ENCODE results near the gene CRKL.

CRKL gene

DNA sequence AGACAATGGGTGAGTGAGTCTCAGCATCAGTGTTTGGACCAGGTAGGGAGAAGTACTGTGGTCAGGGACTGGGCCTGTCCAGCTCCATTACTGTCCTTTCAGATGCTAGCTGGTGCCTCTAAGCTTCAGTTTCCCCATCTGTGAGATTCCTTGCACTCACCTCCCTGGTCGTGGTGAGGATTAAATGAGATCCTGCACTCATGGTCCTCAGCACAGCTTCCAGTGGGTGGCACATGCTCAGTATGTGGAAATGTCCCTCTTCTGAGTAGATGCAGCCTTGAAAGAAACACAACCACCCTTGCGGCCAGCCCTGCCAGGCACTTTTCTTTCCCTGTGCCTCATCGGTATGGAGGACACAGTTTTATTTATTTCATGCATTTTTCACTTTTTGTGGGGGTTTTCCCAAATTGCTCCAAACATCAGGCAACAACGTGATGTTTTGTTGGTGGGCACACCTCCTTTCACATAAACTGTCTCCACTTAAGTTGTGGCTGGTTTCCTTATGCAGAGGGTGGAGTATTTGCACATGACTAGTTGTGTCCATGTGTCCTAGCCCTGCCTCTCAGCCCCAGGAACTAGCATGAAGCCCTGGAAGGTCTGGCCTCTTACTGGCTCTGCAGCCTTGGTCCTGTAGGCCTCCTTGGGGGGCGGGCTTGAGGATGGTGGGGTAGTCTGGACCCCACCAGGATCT, 66.0 kb downstream of the CRKL start:
- no peak for DNase-seq

DNA sequence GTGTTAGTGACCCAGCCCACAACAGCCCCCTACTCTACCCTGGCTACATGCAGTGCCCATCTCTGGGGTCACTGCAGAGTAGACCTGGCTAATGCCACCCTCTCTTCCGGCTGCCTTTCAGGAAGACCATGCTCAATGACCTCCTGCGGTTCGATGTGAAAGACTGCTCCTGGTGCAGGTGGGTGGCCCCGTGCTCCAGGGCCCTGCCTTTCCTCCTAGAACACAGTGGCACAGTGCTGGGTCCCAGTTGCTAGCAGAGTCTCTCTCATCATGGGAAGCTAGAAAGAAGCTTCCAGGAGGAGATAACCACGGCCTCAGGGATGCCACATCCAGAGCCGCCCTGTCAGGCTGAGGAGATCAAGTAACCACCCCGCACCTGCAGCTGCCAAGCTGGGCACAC, 68.5 kb downstream of the CRKL start:
- no peak for DNase-seq

DNA sequence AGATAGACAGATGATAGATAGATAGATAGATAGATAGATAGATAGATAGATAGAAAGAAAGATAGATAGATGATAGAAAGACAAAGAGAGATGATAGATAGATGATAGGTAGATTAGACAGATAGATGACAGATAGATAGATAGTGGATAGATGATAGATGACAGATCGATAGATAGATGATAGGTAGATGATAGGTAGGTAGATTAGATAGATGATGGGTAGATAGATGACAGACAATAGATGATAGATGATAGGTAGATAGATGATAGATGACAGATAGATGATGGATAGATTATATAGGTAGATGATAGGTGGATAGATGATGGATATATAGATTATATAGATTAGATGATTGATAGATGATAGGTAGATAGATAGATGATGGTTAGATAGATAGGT, 69.2 kb downstream of the CRKL start:
- no peak for DNase-seq

DNA sequence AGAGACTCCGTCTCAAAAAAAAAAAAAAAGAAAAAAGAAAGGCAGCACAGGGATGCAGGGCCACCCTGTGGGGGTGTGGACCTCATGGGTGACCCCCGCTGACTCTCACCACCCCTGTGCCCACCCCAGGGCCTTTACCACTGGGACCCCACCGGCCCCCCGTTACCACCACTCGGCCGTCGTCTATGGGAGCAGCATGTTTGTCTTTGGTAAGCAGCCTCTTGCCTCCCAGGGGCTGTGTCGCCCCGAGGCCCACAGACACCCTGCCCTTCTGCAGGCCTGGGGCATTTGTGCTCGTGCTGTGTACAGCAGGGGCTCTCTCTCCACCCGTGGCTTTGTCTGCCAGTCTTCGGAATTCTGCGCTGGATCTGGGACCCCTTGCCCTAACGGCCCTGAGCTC, 70.2 kb downstream of the CRKL start:
- DNase-seq: no peak

DNA sequence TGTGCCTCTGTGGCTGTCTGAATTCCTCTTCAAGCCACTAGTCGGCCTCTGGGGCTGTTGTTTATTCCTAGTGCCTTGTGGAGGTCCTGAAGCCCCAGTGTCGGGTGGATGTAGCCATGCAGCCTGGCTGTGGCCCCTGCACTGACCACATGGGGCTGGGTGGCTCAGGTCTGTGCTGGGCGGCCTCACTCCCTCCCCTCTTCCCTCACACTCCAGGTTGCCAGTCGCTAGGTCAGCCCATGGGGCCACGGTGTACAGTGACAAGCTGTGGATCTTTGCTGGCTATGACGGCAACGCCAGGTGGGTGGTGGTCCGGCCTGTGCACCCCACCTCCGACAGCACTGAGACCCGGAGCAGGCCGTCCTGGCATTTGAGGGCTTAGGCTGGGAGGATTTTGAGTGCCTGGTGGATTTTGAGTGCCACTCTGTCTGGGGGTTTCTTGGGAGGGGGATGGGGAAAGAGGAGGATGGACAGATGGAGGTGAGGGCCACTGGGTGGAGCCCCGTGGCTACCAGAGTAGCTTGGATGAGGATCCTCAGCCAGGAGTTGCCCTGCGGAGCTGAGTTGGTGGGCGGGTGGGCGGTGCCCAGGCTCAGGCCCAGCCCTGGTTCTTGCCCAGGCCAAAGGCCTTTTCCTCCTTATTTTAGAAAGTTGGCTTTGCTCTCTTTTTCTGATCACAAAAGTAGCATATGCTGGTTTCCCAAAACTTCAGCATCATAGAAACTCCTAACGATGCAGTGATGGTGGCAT, 71.5 kb downstream of the CRKL start:
- DNase-seq: no peak

DNA sequence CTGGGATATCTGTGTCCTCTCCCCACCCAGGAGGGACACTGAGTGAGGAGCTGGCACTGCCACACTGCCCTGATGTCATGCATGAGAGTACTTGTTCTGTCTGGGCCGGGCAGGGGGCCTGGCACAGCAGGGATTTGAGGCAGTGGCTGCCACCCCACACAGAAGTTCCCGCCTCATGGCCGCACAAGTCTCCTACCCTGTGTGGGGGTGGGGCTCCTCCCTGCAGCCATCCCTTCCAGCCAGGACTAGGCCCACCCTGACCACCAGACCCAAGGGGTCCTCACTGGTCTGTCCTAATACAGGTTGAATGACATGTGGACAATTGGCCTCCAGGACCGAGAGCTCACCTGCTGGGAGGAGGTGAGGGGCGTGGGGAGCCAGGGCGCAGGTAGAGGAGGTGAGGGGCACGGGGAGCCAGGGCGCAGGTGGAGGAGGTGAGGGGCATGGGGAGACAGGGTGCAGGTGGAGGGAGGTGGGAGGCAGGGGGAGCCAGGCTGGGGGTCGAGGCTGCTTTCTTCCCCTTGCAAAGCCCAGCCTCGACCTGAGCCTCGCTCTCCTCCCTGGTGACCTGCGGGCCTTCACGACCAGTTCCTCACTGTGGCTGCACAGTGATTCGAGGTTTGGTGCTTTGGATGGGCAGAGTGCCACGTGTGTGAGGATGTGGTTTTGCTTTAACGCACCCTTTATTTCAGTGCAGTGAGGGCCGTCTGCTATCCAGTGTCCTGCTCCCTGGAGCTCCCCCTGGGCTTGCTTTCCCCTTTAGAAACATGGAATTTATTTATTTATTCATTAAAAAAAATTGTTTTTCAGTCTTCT, 72.3 kb downstream of the CRKL start:
- DNase-seq: no peak

DNA sequence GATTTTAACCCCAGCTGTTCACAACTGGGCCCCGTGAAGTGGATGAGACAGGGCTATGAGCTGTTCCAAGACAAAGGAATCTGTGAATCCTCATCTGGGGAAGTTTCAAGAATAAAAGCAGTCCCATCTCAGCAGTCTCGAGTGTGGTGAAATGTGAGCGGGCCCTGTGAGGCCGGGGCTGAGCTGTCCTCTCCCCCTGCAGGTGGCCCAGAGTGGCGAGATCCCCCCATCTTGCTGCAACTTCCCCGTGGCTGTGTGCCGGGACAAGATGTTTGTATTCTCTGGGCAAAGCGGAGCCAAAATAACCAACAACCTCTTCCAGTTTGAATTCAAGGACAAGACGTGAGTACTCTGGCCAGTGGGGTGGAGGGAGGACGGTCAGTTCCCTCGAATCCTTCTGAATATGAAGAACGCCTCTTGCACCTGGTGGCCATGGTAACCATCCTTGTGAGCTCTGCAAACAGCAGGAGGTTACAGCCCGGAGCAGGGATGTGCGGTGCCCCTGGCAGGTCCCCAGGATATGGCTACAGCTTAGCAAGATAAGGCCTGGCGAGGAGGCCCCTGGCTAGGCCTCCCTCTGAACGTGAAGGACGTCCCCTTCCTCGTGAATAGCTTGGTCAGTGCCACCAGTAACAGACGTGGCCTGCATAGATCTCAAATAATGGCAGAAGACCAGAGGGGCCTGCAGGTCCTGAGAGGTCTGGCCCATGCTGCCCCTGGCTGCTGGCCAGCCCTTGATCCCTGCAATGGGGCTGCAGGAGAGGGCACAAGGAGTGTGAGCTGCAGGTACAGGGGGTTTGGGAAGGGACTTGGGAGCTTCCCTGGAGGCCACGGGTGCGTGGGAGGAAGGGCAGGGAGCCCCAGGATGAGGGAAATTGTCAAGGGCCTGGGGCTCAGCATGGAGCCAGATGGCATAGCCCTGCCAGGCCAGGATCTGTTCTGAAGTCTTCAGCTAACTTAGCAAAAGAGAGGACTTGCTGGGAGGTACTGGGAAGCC, 73.3 kb downstream of the CRKL start:
- no peak for DNase-seq

DNA sequence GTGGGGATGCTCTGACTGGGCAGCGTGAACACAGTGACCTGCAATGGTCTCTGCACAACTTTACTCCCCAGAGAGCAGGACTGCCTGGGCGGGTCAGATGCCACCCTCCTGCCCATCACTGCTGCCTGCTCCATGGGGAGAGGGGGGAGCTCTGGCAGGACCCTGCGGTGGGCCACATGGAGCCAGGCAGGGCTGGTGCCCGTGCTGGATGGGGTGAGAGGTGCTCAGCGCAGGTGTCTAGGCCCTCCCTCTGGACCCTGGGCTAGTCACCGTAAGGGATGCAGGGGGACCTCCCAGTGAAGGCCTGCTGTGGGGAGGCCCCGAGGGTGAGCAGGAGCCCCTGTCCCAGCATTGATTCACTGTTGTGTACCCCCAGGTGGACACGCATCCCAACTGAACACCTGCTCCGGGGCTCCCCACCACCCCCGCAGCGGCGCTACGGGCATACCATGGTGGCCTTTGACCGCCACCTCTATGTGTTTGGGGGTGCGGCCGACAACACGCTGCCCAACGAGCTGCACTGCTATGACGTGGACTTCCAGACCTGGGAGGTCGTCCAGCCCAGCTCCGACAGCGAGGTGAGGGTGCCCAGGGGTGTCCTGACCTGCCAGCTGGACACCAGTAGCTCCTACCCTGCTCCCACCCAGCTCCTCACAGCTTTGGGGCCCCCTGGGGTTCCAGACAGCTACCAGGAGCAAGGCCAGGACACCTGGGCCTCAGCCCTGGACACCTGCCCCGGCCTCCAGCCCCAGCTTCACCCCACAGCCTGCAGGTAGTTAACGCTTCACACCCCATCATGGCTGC, 74.2 kb downstream of the CRKL start:
- DNase-seq: no peak

DNA sequence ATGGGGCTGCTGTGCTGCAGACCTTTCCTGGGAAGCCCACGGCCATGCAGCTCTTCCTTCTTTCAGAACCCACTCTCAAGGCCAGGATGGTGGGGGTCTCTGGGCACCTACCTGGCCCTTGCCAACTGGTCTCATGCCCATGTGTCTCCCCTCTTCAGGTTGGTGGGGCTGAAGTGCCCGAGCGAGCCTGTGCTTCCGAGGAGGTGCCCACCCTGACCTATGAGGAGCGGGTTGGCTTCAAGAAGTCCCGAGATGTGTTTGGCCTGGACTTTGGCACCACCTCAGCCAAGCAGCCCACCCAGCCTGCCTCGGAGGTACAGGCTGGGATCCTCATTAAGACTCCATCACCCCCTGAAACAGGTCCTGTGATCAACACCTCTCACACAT, 74.8 kb downstream of the CRKL start:
- DNase-seq: no peak

DNA sequence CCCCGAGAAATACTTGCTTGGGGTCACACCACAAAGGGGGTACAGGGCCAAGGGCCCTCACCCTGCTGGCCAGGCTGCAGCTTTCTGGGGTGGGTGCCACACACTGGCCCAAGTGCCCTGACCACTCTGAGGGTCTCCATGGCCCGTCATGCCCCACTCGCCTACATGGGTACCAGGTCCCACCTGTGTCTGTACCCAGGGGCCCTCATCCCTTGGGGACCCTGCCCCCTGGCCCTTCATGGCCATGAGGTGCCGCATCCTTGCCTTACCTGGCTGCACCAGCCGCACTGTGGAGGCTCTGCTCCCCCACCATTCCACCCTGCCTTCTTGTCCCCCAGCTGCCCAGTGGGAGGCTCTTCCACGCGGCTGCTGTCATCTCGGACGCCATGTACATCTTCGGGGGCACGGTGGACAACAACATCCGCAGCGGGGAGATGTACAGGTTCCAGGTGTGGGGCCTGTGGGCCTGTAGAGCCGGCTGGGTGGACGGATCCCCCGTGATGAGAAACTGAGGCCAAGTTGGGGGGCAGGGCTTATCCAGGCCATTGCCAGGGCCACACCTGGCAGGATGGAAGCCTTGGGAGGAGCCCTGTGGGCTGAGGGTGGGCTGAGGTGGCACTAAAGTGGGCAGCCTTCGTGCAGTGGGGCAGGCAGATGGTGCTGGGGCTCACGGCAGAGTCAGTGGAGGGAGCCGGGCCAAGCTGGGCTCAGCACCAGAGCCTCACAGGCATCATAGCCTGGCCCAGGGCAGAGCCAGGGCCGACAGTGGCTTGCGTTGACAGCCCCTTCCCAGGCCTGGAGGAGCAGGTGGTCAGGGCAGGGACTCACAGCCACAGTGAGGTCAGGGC, 75.5 kb downstream of the CRKL start:
- DNase-seq: no peak

DNA sequence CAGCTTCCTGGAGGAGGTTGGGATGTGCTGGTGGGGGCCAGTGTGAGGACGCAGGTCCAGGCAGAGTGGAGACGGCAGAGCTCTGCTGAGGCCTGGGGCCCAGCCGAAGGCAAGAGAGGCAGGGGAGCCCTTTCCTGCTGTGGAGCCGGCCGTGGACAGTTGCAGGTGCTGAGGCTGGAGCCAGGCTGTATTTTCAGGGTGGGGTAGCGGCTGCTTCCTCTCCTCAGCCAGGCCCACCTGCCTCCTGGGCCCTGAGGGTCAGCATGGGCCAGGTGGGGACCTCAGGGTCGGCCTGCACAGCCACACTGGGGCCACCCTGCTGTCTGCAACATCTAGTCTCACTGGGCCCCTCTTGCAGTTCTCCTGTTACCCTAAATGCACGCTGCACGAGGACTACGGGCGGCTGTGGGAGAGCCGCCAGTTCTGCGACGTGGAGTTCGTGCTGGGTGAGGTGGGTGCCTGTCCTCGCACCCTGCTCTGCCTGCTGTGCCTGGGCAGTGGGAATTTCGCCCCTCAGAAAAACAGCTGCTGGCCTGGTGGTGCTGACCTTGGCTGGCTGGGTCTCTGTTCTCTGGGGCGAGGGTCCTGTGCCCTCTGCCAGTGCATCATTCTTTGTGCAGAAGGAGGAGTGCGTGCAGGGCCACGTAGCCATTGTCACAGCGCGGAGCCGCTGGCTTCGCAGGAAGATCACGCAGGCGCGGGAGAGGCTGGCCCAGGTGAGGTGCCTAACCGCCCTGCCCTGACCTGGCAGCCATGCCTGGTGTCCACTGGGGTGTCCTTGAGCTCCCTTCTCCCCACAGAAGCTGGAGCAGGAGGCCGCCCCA, 76.3 kb downstream of the CRKL start:
- no peak for DNase-seq

DNA sequence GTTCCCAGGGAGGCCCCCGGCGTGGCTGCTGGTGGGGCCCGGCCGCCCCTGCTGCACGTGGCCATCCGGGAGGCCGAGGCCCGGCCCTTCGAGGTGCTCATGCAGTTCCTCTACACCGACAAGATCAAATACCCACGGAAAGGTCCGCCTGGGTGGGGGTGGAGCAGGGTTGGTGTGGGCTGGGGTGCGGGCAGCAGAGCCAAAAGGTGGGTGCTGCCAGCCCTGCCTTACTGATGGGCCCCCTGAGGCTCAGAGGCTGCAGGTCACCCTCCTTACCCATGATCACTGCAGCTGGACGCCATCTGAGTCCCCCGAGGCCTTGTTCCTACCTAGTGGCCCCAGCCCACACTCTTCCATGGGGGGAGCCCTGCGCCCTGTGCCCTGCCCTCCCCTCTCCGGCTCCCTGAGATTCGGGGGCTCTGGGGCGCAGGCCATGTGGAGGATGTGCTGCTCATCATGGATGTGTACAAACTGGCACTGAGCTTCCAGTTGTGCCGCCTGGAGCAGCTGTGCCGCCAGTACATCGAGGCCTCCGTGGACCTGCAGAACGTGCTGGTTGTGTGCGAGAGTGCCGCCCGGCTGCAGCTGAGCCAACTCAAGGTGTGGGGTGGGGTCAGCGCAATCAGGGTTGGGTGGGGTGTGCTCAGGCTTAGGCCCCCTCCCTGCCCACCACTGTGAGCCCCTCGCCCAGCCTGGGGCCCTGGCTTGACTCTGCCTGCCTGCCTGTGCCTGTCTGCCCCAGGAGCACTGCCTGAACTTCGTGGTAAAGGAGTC, 77.1 kb downstream of the CRKL start:
- DNase-seq: no peak

DNA sequence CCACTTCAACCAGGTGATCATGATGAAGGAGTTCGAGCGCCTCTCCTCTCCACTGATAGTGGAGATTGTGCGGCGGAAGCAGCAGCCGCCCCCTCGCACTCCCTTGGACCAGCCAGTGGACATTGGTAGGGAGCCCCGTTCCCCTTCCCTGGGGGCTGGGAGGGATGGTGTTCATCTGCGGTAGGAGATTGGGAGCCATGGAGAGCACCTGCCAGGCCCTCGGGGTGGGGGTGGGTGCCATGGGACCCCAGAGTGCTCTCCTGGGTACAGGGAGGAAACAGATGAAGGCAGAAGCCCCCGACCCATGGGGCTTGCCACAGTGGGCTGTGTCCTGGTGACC, 77.7 kb downstream of the CRKL start:
- DNase-seq: no peak

DNA sequence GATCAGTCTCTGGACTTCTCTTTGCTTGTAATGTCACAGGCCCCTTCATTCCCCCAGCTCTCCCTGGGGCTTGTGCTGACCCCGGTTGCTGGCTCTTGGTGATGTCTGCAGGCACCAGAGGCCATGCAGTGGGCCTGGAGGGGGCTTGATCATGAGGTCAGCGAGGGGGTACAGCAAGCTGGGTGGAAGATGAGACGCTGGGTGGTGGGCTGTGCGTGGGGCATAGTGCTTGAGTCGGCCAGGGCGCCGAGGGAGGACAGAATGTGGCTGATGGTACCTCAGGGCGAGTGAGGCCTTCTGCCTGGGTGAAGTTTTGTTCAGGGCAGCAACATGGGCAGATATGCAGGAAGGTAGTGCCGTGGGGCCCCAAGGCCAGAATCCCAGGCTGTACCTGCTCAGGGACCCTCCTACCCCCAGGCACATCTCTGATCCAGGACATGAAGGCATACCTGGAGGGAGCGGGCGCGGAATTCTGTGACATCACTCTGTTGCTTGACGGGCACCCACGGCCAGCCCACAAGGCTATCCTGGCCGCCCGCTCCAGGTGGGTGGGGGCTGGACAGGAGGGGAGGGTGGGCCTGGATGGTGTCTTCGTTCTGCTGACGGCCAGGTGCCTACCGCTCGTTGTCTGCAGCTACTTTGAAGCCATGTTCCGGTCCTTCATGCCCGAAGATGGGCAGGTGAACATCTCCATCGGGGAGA, 78.3 kb downstream of the CRKL start:
- DNase-seq: no peak

DNA sequence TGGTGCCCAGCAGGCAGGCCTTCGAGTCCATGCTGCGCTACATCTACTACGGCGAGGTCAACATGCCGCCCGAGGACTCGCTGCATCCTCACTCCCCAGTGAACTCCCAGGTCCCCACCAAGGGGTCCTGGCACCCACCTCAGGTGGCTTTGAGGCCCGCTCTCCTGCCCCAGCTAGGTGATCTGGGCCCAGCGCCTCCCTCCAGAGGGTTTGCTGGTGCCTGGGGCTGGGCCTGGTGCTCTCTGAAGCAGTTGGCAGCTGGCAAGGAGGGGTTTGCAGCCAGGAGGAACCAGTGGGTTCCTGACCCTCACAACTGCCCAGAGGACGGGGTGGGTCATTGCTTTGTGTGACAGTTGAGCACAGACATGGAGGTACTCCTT, 78.8 kb downstream of the CRKL start:
- no peak for DNase-seq

DNA sequence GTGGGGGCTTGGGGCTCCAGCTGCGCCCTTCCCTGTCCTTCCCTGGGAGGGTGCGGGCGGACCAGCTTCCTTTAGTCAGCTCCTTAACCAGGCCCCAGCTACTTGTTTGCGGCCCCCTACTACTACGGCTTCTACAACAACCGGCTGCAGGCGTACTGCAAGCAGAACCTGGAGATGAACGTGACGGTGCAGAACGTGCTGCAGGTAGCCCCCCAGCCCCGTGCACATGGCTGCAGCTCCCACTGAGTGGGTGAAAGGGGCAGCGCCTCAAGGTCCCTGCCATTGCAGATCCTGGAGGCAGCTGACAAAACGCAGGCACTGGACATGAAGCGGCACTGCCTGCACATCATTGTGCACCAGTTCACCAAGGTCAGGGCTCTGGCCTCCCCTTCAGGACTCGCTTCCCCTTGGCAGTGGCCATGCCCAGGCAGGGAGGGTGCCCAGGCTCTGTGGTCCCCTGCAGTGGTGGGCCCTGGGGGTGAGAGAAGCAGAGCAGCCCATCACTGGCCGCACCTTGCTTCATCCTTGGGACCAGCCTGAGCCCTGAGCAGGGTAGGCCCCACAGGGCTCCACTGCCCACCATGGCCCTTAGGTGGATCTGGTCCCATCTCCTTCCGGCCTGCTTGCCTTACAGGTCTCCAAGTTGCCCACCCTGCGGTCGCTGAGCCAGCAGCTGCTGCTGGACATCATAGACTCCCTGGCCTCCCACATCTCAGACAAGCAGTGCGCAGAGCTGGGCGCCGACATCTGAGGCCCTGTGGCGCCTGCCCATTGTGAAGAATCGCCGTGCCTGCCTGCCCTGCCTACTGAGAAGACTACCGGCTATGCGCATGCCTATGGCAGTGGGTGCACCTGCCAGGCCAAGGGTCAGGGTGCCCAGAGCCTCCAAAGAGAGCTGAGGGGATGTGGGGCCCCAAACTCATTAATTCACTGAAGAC, 79.7 kb downstream of the CRKL start:
- no peak for DNase-seq

DNA sequence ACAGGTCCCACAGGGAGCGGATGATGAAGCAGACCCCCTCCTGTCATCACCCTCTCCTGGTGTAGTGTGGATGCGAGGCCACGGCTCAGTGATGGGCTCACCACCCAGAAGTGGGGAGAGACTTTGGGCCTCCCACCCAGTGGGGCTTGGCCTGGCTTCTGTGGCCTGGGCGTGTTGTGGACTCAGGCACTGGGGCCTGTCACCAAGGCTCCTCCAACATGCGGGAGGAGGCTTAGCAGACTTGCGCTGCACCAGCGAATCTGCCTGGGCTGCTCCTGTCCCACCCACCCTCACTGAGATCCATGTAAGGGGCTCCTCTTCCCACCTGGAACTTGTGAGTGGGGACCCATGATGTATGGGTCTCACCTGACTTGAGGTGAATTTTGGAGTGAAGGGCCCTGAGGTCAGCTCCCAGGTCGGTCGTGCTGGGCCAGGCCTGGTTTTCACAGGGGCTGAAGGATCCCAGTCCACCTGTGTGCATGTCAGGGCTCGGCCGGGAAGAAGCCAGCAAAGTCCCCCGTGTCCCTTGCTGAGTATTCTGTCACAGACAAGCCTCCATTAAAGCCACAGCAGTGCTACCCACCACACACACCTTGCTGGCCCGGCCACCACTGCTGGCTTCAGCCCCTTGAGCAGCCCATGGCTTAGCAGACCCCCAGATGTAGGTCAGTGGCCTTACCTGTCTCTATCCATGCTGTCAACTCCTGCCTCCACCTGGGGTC, 80.5 kb downstream of the CRKL start:
- no peak for DNase-seq
